AG10803 (cell line): Measurements from ENCODE around the gene HNRNPU.
"Not testable (repeated sequence)": the region's sequence is repeated elsewhere in the genome, so short reads cannot be mapped to it uniquely, and the experiment has no call there.

ENCODE experiments used
- DNase-seq: peaks from one replicate; pipeline ENCODE4 v3.0.0; 2010; ENCODE audit warnings: low read depth
- H3K4me3 ChIP-seq: 2 replicates; pipeline ENCODE4 v1.5.1; 2011; ENCODE audit warnings: mild to moderate bottlenecking, low read length, control low read depth
- CTCF ChIP-seq: conservative IDR thresholded peaks from 2 replicates; pipeline ENCODE4 v1.5.1; 2011; ENCODE audit warnings: mild to moderate bottlenecking, low read length, control low read depth, inconsistent platforms

Gene HNRNPU

GRCh38 chr1:244834543-244835275 lies 29.6 kb downstream of the HNRNPU start:
- H3K4me3 ChIP-seq = peak overlapping the region; percentile 81
- TF ChIP-seq CTCF = no peak
- DNase-seq = peak; percentile 92

GRCh38 chr1:244833734-244834542 lies 30.4 kb downstream of the HNRNPU start:
- peak; percentile 74 for DNase-seq
- TF ChIP-seq CTCF = peak; percentile 42; the same call in 1 of the 2 replicates
- H3K4me3 ChIP-seq = peak overlapping the region; percentile 81

GRCh38 chr1:244833260-244833659 lies 31.1 kb downstream of the HNRNPU start:
- not testable (repeated sequence) for DNase-seq
- peak overlapping the region; percentile 81 for H3K4me3 ChIP-seq

- DNase-seq = no peak
- TF ChIP-seq CTCF = no peak
- no peak overlapping the region for H3K4me3 ChIP-seq
Measured at GRCh38 chr1:244830639-244831038, 33.7 kb downstream of the HNRNPU start.

- no peak overlapping the region for H3K4me3 ChIP-seq
- TF ChIP-seq CTCF = no peak
- no peak for DNase-seq
Measured at GRCh38 chr1:244826712-244827111, 37.6 kb downstream of the HNRNPU start.

GRCh38 chr1:244822878-244823277 lies 41.5 kb downstream of the HNRNPU start:
- TF ChIP-seq CTCF = no peak
- no peak for DNase-seq
- no peak overlapping the region for H3K4me3 ChIP-seq

- TF ChIP-seq CTCF = no peak
- H3K4me3 ChIP-seq = no peak overlapping the region
- DNase-seq = no peak
Measured at GRCh38 chr1:244821134-244821533, 43.2 kb downstream of the HNRNPU start.
